ENCODE measurements around the gene XIRP2. TPM values are rescaled to one million over a fixed set of nuclear protein-coding genes. Genes with fewer than 3 reads are reported as not detected.

XIRP2 gene
- total RNA-seq, 1 experiment from 2014 or later: not detected

DNA sequence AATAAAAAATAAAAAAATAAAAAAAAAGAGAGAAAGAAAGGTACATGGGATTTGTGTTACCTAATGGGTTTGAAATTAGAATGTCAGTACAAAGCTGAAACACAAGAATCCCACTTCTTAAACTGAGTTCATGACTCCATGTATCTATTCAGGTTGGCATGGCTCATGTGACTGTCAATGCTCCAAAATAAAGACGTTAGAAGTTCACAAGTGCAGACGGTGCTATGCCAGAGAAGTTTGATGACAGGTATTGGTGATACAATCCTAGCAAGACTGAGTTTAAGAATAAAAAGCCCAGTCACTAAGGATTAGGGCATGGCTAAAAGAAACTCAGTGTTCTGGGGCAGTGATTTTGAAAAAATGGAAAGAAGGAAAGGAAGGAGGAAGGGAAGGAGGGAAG is 254.3 kb downstream of the XIRP2 start:
- no peaks in the 10 kb centered on the region for H3K36me3 ChIP-seq (ENCODE audit: control insufficient read depth in 1 of 2, insufficient read depth in 2 of 2, low read length in 2 of 2)
- RAD21 ChIA-PET (ENCODE audit: low non-redundant PET in 1 of 2, low total read pairs in 2 of 2, uncharacterized antibody in 2 of 2, unreplicated experiment in 2 of 2): no interaction called here
- H3K27me3 ChIP-seq (ENCODE audit: insufficient read depth, low read length): no peaks in the 10 kb centered on the region
- CTCF ChIA-PET: no interaction called here
- no peak overlapping the region for H3K9ac ChIP-seq (ENCODE audit: low read length)
- H4K20me1 ChIP-seq (ENCODE audit: insufficient read depth): no peaks in the 10 kb centered on the region
- peaks cover 0 to 13% of the 10 kb centered on the region in 2 experiments; a peak in 1 of 4 replicates for H3K4me1 ChIP-seq (ENCODE audit: control insufficient read depth in 1 of 2, insufficient read depth in 2 of 2, low read length in 2 of 2)
- DNase-seq (ENCODE audit: low read depth, low spot score): no peak
- no peak for ATAC-seq
- BruUV-seq (replicated peaks): no TSS peak
- no peaks in the 10 kb centered on the region for H3K9me3 ChIP-seq (ENCODE audit: control insufficient read depth in 1 of 2, insufficient read depth in 1 of 2, low read depth in 1 of 2, low read length in 2 of 2)
- no peaks in the 10 kb centered on the region for H3K79me2 ChIP-seq (ENCODE audit: insufficient read depth, low read length)
- intact Hi-C loops (cut with micrococcal nuclease): no loop called here
- H3K4me3 ChIP-seq (replicated peaks in 1 of 2; ENCODE audit: low read depth in 1 of 2, low read length in 2 of 2): no peak overlapping the region
- POLR2A ChIA-PET: no interaction called here
- H3K27ac ChIP-seq (ENCODE audit: low read depth, low read length): no peak overlapping the region
- TF ChIP-seq SRF (IDR thresholded peaks at IDR 0.05; ENCODE audit: low read depth) (no peak), TCF7L2 (IDR thresholded peaks at IDR 0.05; ENCODE audit: borderline replicate concordance, extremely low read depth, insufficient read depth, insufficient read length) (no peak), CEBPB (IDR thresholded peaks at IDR 0.05; ENCODE audit: low read depth) (no peak), ZNF274 (IDR thresholded peaks at IDR 0.05; ENCODE audit: low read depth, low read length) (no peak), ATF3 (IDR thresholded peaks at IDR 0.05) (no peak), JUND (IDR thresholded peaks at IDR 0.05) (no peak), RAD21 (IDR thresholded peaks at IDR 0.05; ENCODE audit: low read depth) (no peak), SIN3A (IDR thresholded peaks at IDR 0.05; ENCODE audit: low read depth) (no peak), POLR2A (IDR thresholded peaks at IDR 0.05; ENCODE audit: borderline replicate concordance, extremely low read depth, insufficient read depth, insufficient read length) (no peak), YY1 (IDR thresholded peaks at IDR 0.05; ENCODE audit: extremely low read depth, insufficient replicate concordance, low read depth, low read length) (no peak), ZFX (IDR thresholded peaks at IDR 0.05) (no peak), POLR2AphosphoS5 (IDR thresholded peaks at IDR 0.05; ENCODE audit: low read depth, low read length) (no peak), MAX (IDR thresholded peaks at IDR 0.05) (no peak), FOSL1 (IDR thresholded peaks at IDR 0.05; ENCODE audit: low read depth) (no peak)
- TF ChIP-seq, protein P1, sequence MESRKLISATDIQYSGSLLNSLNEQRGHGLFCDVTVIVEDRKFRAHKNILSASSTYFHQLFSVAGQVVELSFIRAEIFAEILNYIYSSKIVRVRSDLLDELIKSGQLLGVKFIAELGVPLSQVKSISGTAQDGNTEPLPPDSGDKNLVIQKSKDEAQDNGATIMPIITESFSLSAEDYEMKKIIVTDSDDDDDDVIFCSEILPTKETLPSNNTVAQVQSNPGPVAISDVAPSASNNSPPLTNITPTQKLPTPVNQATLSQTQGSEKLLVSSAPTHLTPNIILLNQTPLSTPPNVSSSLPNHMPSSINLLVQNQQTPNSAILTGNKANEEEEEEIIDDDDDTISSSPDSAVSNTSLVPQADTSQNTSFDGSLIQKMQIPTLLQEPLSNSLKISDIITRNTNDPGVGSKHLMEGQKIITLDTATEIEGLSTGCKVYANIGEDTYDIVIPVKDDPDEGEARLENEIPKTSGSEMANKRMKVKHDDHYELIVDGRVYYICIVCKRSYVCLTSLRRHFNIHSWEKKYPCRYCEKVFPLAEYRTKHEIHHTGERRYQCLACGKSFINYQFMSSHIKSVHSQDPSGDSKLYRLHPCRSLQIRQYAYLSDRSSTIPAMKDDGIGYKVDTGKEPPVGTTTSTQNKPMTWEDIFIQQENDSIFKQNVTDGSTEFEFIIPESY (IDR thresholded peaks at IDR 0.05; ENCODE audit: extremely low read depth, insufficient replicate concordance, low read length): no peak
- TF ChIP-seq, protein P2, sequence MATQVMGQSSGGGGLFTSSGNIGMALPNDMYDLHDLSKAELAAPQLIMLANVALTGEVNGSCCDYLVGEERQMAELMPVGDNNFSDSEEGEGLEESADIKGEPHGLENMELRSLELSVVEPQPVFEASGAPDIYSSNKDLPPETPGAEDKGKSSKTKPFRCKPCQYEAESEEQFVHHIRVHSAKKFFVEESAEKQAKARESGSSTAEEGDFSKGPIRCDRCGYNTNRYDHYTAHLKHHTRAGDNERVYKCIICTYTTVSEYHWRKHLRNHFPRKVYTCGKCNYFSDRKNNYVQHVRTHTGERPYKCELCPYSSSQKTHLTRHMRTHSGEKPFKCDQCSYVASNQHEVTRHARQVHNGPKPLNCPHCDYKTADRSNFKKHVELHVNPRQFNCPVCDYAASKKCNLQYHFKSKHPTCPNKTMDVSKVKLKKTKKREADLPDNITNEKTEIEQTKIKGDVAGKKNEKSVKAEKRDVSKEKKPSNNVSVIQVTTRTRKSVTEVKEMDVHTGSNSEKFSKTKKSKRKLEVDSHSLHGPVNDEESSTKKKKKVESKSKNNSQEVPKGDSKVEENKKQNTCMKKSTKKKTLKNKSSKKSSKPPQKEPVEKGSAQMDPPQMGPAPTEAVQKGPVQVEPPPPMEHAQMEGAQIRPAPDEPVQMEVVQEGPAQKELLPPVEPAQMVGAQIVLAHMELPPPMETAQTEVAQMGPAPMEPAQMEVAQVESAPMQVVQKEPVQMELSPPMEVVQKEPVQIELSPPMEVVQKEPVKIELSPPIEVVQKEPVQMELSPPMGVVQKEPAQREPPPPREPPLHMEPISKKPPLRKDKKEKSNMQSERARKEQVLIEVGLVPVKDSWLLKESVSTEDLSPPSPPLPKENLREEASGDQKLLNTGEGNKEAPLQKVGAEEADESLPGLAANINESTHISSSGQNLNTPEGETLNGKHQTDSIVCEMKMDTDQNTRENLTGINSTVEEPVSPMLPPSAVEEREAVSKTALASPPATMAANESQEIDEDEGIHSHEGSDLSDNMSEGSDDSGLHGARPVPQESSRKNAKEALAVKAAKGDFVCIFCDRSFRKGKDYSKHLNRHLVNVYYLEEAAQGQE (IDR thresholded peaks at IDR 0.05; ENCODE audit: low read depth): no peak
- H3K9me2 ChIP-seq (ENCODE audit: insufficient read depth): no peaks in the 10 kb centered on the region
- H3K4me2 ChIP-seq (ENCODE audit: low read length): no peak overlapping the region
- no peak overlapping the region for H2AFZ ChIP-seq (ENCODE audit: low read depth, low read length, poor library complexity, severe bottlenecking)
